ENCODE data around the gene CCDC146. TPM values are rescaled to one million over a fixed set of nuclear protein-coding genes. Genes with fewer than 3 reads are reported as not detected.
A peak's percentile ranks its signal among the peaks of the same experiment; 100 is the strongest.

CCDC146 gene
- total RNA-seq, 6 experiments from 2014 or later = 2.6 to 7.2 (median 4.0) TPM

DNA sequence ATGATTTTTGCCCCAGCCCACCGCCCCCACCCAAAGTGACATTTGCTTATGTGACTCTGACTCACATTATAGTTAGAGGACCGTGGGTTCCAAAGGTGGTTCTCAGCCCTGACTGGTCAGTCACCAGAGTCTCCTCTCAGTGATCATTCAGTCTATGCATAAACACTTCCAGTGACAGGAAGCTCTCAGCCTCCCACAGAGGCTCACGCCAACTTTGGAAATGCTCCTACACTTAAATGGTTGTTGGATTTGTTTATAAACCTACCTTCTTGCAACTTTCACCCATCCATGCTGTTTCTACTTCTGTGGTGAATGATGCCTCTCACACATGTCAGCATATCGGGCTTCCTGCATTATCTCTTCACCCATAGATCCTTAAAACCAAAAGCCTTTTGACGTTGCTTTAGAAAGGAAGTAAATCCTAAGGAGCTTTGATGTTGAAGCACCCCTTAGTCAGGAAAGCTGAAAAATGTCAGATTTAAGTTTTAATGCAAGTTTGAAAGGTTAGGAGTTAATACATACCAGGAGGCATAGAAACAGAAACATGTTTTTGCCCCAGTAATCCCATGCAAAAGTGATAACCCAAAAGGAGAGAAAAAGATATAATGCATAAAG is 123.7 kb downstream of the CCDC146 start:
- no peak overlapping the region for H3K4me3 ChIP-seq
- H3K36me3 ChIP-seq = no peaks in the 10 kb centered on the region
- 54% methylated on average over 4 of the region's 5 CpGs for WGBS (ENCODE audit: insufficient coverage, low coverage, low lambda C conversion rate, missing lambda C conversion rate)
- ATAC-seq (peak in 2 of 4 donors; percentile 7 to 36), DNase-seq (no peak)
- peaks cover 0 to 11% (median 0%) of the 10 kb centered on the region in 4 donors for H3K4me1 ChIP-seq
- no peaks in the 10 kb centered on the region for H3K27me3 ChIP-seq
- TF ChIP-seq POLR2A (IDR thresholded peaks at IDR 0.05) (no peak), CTCF (IDR thresholded peaks at IDR 0.05) (no peak)
- no peaks in the 10 kb centered on the region for H3K9me3 ChIP-seq
- H3K27ac ChIP-seq = peak overlapping the region in 1 of 3 donors; percentile 78
- intact Hi-C loops (cut with DNase I) = no loop called here

GRCh38 chr7:77247206-77247850 is 124.9 kb downstream of the CCDC146 start:
- TF ChIP-seq POLR2A (IDR thresholded peaks at IDR 0.05) (no peak), CTCF (IDR thresholded peaks at IDR 0.05) (peak; percentile 91 to 96 (median 94))
- peak; percentile 71 to 77 (median 74) for ATAC-seq
- no peak overlapping the region for H3K27ac ChIP-seq
- no peak overlapping the region for H3K4me3 ChIP-seq
- no peaks in the 10 kb centered on the region for H3K36me3 ChIP-seq
- H3K9me3 ChIP-seq = no peaks in the 10 kb centered on the region
- DNase-seq = peak; percentile 73 to 83 (median 79)
- 32% methylated on average over 3 of the region's 3 CpGs for WGBS (ENCODE audit: insufficient coverage, low coverage, low lambda C conversion rate, missing lambda C conversion rate)
- H3K27me3 ChIP-seq = no peaks in the 10 kb centered on the region
- H3K4me1 ChIP-seq = peaks cover 0 to 11% (median 0%) of the 10 kb centered on the region in 4 donors
- intact Hi-C loops (cut with DNase I) = no loop called here

DNA sequence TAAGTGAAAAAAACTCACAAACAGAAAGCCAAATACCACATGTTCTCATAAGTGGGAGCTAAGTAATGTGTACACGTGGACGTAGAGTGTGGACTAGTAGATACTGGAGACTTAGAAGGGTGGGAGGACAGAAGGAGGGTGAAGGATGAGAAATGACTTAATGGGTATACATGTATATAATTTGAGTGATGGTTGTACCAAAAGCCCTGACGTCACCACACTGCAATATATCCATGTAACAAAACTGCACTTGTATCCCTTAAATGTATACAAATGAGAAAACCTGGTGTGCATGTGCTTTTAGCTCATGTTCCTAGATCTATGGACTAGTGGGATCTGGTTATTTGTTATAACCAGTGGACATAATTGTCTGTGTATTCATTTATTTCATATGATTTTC is 125.7 kb downstream of the CCDC146 start:
- ATAC-seq = no peak
- Histone ChIP-seq H3K4me3 (no peak overlapping the region), H3K9me3 (no peaks in the 10 kb centered on the region), H3K4me1 (peaks cover 0 to 11% (median 0%) of the 10 kb centered on the region in 4 donors), H3K27me3 (no peaks in the 10 kb centered on the region), H3K36me3 (no peaks in the 10 kb centered on the region), H3K27ac (no peak overlapping the region)
- TF ChIP-seq CTCF (IDR thresholded peaks at IDR 0.05) (no peak), POLR2A (IDR thresholded peaks at IDR 0.05) (no peak)
- WGBS (ENCODE audit: insufficient coverage, low coverage, low lambda C conversion rate, missing lambda C conversion rate) = 77% methylated on average over 3 of the region's 3 CpGs
- no peak for DNase-seq
- intact Hi-C loops (cut with DNase I) = no loop called here

- Histone ChIP-seq H3K4me1 (no peaks in the 10 kb centered on the region), H3K4me3 (no peak overlapping the region), H3K27ac (no peak overlapping the region), H3K27me3 (no peaks in the 10 kb centered on the region), H3K9me3 (no peaks in the 10 kb centered on the region), H3K36me3 (no peaks in the 10 kb centered on the region)
- DNase-seq = no peak
- 83% methylated on average over 3 of the region's 5 CpGs for WGBS (ENCODE audit: insufficient coverage, low coverage, low lambda C conversion rate, missing lambda C conversion rate)
- no peak for ATAC-seq
- intact Hi-C loops (cut with DNase I) = loop anchor here in 1 of 2 donors (10.0 kb wide), 1 partner anchor 72 kb away; no protein-coding TSS in a partner anchor
- no peak for TF ChIP-seq POLR2A (IDR thresholded peaks at IDR 0.05)
- no peak for TF ChIP-seq CTCF (IDR thresholded peaks at IDR 0.05)
Measured at GRCh38 chr7:77252506-77252905, 130.1 kb downstream of the CCDC146 start.

All from right lobe of liver (tissue), 6 donors.